NCI-H1694 (cell line): Measurements from ENCODE around the gene COX4I1.
"Not testable (repeated sequence)": the region's sequence is repeated elsewhere in the genome, so short reads cannot be mapped to it uniquely, and the experiment has no call there.

ENCODE experiments used
- DNase-seq: peaks from one replicate; lab custom pipeline; 2025; lab: John Stamatoyannopoulos, UW

COX4I1 gene

GRCh38 chr16:85800321-85800669 lies 800 bp downstream of the COX4I1 start:
- DNase-seq: no peak

DNA sequence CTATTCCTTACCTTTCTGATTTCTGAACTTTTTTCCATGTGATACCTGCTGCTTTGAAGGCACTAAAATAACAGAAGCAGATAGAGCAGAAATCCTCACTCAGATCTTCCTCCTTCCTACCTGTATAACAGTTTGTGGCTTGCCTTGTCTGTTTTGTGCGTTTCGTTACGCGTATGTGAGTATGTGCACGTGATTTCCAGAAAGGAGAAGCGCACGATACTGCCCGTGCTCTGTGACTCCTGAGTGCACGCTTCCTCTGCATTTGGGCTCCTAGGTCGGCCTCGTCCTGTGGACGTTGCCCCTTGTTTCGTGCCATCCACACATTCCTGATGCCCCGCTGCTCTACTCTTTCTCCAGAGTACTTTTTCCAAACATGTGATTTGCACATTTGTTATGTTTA lies 4.1 kb downstream of the COX4I1 start:
- no peak for DNase-seq

- DNase-seq: no peak
Measured at GRCh38 chr16:85805442-85806045, 6.0 kb downstream of the COX4I1 start.

DNA sequence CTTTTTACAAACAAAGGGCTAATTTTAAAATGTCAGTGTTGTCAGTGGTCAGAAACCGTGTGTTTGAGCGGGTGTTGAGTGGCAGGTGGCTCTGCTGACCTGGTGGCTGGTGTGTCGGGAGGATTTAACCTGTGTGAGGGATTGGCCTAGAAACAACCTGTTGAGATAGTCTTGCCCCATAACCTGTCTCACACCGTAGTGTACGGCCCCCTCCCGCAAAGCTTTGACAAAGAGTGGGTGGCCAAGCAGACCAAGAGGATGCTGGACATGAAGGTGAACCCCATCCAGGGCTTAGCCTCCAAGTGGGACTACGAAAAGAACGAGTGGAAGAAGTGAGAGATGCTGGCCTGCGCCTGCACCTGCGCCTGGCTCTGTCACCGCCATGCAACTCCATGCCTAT lies 7.0 kb downstream of the COX4I1 start:
- no peak for DNase-seq

DNA sequence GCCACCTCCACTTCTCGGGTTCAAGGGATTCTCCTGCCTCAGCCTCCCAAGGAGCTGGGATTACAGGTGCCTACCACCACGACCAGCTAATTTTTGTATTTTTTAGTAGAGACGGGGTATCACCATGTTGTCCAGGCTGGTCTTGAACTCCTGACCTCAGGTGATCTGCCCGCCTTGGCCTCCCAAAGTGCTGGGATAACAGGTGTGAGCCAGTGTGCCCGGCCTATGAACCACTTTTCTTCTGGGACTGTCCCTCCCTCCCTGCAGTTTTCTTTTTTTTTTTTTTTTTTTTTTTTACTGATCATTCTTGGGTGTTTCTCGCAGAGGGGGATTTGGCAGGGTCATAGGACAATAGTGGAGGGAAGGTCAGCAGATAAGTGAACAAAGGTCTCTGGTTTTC lies 7.8 kb downstream of the COX4I1 start:
- DNase-seq: not testable (repeated sequence)

- DNase-seq: not testable (repeated sequence)
Measured at GRCh38 chr16:85808104-85808503, 8.6 kb downstream of the COX4I1 start.

GRCh38 chr16:85808926-85809325 lies 9.4 kb downstream of the COX4I1 start:
- DNase-seq: no peak

- no peak for DNase-seq
Measured at GRCh38 chr16:85809645-85810044, 10.2 kb downstream of the COX4I1 start.

- no peak for DNase-seq
Measured at GRCh38 chr16:85810097-85810741, 10.7 kb downstream of the COX4I1 start.

DNA sequence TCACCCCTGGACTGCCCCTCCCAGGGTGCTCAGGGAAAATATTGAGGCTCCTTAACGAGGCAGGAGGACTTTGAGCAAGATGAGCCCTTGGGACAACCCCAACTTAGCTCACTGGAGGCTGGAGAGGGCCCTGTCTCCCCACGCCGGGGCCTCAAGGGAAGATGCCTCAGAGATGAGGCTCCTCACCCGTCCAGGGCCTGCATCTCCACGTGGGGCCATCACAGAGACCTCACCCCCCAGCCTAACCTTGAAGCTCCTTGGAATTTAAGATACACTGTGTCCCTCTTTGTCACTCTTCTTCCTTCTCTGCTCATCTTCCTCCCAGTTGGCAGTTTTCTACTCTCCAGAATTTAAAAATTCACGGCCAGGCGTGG lies 11.2 kb downstream of the COX4I1 start:
- no peak for DNase-seq

DNA sequence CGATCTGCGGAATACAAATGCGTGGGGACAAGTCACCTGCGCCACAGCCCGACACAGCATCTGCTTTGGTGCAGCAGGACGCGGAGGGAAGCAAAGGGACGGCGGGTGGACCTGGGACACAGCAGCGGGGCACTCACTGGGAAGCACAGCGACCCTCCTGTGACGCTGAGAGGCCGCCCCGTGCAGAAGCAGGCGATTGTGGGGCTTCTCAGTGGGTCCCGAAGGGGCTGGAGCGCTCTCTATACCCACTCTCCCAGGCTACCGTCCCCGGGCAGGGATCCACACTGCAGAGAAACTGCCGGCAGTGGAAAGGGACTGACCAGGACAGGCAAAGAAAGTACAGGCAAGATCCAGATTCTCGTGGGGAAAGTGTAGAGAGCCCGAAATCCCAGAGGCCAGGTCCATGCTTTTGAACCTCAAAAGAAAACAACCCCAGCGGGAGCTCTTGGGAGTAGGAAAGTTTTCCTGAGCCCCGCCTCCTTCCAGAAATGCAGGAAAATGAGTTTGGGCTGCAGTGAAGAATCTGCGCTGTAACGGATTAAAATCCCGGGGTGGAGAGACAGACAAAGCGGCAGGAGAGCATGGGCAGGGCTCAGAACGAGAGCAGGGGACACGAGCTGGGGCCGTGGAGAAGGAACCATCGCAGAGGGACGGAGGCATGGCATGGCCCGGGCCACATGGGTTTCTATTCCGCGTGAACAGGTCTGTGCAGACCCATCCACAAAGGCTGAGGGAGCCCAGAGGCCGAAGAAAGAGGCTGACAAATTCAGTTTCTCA lies 12.7 kb downstream of the COX4I1 start:
- DNase-seq: no peak

DNA sequence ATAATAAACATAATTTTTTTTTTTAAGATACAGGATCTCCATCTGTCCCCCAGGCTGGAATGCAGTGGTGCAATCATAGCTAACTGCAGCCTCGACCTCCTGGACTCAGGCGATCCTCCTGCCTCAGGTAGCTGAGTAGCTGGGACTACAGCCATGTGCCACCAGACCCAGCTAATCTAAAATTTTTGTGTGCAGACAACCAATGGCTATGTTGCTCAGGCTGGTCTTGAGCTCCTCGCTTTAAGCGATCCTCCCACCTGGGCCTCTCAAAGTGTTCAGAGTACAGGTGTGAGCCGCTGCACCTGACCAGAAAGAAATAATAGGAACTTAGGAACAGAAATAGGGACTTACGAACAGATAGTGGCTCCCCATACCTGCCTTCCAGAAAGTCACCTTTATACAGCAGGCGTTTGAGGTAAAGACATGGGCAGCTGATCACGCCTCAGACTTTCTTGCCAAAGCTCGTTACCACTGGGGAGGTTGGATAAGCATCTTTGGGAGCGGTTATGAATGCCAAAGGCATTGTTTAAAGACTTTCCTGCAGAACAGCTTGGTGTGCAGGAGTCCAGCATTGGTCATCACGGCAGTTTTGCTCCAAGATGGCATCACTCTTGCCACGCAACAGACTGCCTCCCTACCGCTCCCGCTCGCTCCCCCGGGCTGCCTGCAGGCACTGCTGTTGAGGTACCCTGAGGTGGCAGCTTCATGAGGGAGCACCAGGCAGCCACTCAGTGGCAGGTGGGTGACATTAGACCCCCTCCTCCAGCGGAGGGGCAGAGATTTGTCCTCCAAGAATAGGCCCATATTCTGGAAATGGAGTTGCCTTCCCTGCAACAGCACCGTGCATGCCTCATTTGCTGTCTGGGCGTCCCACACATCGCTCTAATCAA lies 13.6 kb downstream of the COX4I1 start:
- DNase-seq: no peak

- no peak for DNase-seq
Measured at GRCh38 chr16:85816159-85816558, 16.7 kb downstream of the COX4I1 start.

DNA sequence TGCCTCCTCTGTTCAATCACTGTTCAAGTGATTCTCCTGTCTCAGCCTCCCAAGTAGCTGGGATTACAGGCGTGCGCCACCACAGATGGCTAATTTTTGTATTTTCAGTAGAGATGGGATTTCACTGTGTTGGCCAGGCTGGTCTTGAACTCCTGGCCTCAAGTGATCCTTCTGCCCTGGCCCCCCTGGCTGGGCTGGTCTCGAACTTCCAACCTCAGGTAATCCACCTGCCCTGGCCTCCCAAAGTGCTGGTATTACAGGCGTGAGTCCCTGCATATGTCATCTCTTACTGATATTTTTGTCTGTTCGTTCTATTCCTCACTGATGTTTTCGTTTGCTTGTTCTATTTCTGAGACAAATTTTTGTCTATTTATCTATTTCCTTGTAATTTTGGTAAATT lies 17.7 kb downstream of the COX4I1 start:
- DNase-seq: not testable (repeated sequence)

DNA sequence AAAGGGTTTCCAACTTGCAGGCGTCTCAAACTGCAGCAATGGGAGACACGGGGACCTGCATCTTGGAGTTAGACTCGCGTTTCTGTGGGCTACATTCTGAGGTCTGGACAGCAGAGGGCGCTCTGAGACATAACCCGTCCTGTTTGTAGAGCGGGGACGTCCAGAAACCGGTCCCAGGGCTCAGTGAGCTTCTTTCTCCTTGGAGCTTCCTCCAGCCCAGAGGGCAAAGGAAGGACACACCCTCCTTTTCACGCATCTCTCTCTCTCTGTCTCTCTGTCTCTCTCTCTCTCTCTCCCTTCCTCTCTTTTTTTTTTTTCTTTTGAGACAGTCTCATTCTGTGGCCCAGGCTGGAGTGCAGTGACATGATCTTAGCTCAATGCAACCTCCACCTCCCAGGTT lies 19.8 kb downstream of the COX4I1 start:
- peak; percentile 84 for DNase-seq

DNA sequence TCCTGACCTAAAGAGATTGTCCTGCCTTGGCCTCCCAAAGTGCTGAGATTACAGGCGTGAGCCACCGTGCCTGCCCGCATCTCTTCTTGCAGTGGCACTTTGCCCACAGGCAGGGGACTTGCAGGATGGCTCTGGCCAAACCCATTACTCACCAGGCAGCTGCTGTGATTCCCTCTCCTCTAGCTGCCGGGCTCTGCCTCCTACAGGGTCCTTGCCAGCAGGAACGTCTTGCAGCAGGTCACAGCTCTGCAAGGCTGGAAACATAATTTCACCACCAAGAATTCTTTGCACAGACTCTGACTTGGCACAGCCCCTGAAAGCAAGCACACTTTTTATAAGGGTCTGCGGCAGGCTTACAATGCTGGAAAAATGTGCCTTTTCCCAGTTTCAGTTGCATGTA lies 20.3 kb downstream of the COX4I1 start:
- no peak for DNase-seq

DNA sequence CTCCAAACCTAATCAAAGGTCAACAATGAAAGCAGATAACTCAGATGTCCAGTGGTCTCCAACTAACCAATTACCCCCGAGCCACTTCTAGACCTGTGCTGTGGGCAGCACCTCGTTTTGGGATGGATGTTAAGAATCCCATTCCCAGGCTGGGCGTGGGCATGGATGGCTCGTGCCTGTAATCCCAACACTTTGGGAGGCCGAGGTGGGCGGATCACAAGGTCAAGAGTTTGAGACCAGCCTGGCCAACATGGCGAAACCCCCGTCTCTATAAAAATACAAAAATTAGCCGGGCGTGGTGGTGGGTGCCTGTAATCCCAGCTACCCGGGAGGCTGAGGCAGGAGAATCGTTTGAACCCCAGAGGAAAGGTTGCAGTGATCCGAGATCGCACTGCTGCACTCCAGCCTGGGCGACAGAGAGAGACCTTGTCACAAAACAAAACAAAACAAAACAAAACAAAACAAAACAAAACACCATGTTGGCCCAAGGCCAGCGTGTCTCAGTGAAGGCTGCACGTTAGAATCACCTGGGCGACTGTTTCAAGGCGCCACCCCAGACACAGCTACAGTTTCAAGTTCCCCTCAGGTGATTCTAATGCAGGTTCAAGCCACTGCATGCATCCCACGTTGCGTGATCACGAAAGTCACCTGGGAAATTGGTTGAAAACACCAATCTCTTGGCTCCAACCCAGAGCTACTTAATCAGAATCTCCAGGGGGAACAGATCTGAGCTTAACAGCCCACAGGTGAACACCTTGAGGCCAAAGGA lies 21.3 kb downstream of the COX4I1 start:
- DNase-seq: no peak

GRCh38 chr16:85821390-85822135 lies 22.1 kb downstream of the COX4I1 start:
- peak; percentile 57 for DNase-seq

- no peak for DNase-seq
Measured at GRCh38 chr16:85822145-85822544, 22.6 kb downstream of the COX4I1 start.

GRCh38 chr16:85823328-85823920 lies 23.9 kb downstream of the COX4I1 start:
- DNase-seq: no peak
